Stimulated activated CD8-positive, alpha-beta memory T cell treated with anti-CD3 and anti-CD28 coated beads, Interleukin-2, amount 100 ng/mL, for 1 hour (primary cell): ENCODE data around the gene CDK1.
"Not testable (repeated sequence)": the region's sequence is repeated elsewhere in the genome, so short reads cannot be mapped to it uniquely, and the experiment has no call there.

Source experiments
- DNase-seq, 2 donors: peaks; one replicate each; pipeline ENCODE4 v3.0.0-alpha.2; 2020; ENCODE audit warnings: low read depth in 2 of 2

The CDK1 gene

DNA sequence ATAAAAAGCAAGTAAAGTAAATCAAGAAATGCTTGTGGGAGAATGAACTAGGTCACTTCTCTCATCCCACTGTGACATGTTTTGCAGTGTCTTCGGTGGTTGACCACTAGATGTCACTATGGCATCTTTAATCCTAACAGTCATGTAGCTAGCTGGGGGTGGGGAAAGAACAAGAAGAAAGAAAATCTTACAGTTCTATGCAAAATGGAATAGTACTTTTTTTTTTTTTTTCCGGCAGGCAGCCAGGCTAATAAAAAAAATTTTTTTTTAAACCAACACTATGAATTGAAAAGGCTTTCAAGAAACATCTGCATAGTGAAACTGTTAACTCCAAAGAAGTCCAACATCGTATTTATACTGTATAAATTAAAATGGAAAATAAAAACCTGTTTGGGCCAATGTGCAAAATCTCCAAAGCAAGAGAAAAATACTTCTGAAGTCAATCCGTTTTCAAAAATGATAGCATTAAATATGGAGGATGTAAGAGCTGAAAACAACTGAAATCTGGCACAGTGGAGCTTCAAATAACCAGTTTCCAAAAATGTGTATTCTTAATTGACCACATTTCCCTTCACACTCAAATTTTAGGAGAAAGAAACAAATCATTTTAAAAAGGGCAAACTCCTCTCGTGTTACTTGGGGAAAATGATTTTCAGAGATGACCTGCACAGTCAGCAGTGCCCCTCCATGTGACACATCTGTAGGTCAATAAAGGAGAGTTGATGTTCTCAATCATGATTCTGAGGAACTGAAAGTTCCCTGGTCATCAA is 38.5 kb downstream of the CDK1 start:
- no peak for DNase-seq

DNA sequence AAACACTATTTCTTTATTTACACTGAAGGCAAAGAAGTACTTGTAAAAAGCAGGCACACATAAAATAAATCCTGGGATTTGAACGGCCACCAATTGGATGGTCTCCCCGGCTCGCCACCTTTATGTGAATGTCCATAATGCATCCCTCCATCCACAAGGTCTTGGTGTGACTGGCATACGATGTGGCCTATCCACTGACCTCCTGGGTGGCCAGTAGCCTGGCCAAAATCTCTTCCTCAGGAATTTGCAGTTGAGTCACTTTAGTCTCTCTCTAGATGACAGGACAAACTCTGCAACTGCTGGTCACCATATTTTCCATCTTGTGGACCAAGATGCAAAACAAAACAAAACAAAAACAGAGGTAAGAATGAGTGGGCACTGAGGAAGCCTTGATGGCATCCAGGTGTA is 39.1 kb downstream of the CDK1 start:
- DNase-seq, result no peak

DNA sequence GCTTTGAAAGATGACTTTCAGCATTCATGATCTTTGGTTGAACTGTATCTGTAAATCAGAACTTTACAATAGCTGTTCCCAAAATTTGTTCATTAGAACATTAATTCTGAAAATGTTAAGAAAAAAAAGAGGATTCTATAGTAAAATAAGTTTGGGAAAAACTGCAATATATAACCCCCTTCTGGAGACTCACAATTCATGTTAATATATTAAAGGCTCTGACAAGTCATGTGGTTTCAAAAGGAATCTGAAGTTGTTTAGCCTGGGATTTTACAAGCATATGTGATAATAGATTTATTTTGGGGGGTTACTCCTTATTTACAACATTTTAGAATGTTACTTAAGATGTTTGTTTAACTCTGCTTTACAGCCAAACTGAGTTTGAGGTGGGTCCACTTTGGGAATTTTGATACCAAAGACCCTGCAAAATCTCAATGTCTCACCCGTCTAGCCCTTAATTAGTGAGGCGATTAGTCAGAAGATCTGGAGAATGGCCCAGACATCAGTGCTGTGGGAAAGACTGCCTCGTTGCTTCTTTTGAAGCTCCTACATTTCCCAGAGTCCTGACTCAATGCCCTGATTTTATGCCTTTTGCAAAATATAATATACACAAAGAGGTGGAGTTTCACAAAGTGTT is 40.0 kb downstream of the CDK1 start:
- no peak for DNase-seq

DNA sequence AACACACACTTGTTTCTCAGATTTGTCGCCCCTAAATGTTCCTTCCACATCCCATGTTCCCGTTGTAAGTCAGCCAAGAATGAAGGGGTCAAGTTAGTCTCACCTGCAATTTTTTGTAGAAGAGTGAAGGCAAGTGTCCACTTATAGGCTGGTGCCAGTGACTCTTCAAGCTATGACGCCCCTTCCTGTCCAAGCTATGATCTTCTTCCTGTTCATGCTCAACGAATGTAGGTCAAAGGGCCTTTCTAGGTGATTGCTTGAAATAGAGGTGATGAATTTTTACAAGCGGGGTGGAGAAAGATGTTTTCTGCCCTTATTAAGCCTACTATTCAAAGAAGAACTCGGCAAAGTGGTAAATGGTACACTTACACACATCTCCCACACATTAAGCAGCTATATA is 41.0 kb downstream of the CDK1 start:
- DNase-seq, result no peak

DNA sequence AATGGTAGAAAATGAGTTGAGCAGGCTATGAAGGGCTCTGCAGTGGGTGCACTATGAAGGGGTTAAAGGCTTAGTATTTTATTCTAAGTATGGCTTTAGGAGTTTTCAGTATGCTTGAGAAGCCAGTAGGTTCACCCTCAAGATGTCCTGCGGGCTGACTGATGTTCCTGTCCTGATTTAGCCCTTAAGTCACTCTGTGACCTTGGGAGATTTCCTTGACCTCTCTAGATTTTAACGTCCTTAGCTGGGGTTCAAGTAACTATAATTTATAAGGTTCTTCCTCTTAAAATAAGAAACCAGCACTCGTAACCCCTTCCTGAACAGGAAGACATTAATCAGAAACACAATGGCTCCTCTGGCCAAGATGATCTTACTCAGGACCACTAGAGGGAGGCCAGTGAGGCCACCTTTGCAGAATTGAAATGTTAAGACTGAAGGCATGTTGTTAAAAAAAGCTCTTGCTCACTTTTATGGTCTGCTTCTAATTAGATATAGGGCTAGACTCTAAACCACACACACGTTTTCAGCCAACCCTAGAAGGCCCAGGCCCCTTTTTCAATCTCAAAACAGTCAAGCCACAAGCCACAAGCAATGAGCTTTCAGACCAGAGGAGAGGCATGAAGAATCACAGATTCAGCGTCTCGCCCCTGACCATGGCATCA is 41.9 kb downstream of the CDK1 start:
- DNase-seq, result no peak

DNA sequence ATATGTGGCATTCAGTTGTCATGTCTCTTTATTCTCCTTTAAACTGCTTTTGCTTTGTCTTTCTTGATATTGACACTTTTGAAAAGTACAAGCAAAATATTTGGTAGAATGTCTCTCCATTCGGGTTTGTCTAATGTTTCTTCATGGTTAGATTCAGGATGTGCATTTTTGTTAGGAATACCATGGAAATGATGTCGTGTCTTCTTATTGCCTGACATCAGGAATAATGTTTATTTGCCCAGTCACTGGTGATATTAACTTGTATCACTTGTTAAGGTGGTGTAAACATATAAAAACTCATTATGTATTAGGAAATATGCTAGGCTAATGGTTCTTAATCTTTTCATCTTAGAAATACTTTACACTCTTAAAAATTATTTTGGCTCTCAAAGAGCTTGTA is 43.4 kb downstream of the CDK1 start:
- DNase-seq, result no peak

DNA sequence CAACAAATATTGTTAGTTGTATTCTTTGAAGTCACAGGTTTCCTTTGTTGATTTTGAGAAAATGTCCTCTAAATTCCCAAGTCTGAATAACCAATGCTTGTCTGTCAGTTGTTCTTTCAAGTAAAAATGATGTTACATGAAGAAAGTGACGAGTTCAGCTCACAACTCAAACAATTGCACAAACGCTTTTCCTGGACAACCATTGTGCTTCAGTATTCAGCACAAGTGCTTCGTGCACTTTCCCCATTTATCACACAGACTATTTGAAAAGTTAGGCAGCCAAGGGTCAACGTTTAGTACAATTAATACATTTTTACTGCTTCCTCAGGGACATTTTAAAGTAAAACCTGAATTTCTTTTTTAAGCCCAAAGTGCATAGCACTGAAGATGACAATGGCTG is 44.5 kb downstream of the CDK1 start:
- no peak for DNase-seq

DNA sequence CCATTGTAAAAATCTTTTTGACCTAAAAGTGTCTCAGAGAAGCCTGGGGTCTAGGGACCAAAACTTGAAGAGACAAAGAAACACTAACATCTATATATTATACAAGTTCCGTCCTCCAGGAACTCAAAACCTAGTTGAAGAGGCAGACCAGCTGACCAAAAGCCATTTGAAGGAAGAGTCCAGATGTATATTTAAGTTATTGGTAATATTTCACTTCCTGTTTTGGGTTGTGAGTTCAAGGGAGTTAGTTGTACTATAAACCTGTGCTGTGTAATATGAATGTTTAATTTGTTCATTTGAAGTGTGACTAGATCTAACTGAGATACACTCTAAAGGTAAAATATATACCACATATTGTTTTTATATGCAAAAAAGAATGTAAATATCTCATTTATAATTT is 45.0 kb downstream of the CDK1 start:
- no peak for DNase-seq

DNA sequence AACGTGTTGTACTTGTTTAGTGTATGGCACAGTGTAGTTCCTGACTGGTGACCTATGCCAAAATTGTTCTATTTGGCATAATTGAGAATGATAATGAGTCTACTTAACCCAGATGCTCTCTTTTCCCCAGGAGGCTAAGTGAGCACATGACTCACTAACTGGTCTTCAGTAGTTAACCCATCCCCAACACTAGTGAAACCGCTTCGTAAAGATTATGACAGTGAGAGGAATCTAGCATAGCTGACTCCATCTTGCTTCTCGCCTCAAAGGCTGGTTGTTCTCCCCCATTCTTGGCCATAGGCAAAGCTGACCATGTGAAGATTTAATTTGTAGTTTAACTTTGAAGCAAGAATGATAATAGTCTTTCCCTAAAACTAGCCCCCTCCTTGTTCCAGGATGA is 47.2 kb downstream of the CDK1 start:
- no peak for DNase-seq

DNA sequence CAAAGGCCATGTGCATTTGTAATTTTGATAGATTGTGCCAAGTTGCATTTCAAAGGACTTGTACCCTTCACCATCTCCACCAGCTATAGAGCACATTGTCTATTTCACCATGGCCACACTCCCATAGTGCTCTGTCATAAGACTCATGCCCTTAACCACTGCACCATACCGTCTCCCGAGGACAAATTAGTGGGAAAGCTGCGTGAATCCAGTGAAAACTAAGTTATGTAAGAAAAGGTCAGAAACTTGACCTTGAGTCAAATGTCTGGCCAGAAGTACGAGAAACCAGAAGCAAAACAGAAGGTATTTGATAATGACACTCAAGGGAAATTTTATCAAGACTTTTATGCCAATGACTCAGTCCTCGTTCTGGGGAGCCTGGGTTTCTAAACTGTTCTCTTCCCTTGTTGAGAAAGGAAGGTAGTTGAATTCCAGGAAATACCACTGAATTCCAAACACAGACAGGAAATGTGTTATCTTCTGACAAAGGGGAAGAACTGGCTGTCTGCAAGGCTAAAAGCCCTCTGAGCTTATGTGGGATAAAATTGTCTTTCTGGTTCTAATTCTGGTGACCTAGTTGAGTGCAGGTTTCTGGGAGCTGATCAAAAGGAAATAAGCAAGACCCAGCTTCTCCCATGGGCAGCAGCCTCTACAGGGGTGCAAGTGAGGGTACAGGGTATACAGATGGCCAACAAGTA is 49.7 kb downstream of the CDK1 start:
- DNase-seq, result no peak

DNA sequence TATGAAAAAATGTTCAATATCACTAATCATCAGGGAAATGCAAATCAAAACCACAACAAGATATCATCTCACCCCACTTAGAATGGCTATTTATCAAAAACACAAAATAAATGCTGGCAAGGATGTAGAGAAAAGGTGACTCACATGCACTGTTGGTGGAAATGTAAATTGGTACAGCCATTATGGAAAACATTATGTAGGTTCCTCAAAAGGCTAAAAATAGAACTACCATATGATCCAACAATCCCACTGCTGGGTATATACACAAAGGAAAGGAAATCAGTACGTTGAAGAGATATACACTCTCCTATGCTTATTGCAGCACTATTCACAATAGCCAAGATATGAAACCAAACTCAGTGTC is 50.2 kb downstream of the CDK1 start:
- no peak for DNase-seq

DNA sequence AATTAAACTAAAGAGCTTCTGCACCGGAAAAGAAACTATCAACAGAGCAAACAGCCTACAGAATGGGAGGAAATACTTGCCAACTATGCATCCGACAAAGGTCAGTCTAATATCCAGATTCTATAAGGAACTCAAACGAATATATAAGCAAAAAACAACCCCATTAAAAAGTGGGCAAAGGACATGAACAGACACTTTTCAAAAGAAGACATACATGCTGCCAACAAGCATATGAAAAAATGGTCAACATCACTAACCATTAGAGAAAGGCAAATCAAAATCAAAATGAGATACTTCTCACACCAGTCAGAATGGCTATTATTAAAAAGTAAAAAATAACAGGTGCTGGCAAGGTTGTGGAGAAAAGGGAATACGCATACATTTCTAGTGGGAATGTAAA is 53.9 kb downstream of the CDK1 start:
- not testable (repeated sequence) for DNase-seq

DNA sequence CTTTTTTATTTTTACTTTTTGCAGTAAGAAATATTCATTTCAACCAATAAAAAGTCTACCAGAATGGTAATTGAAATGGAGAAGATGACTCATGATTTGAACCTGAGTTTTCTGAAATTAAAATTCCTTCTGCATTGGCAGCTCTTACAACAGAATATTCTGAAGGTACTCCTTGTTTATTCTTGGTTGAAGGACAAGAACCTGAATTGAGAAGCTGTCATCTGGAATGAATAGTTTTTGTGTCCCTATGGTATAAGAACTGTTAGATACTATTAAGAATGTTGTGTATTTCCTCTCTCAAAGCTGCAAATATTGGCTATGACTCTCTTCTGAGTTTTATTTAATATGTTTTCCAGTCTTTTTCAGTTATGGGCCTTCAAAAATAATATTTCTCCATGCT is 56.1 kb downstream of the CDK1 start:
- no peak for DNase-seq

DNA sequence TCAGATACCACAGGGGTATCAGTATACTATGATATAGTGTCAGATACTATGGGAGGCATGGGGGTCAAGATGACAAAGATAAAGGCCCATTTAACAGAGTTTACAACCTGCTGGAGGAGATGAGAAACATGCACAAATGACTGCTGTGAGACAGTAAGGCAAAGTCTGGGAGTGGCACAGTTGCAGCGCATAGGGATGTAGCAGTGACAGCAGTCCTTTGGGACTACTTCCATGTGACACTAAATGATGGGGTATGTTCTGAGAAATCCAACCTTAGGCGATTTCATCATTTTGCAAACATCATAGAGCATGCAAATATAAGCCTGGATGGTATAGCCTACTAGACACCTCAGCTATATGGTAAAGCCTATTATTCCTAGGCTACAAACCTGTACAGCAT is 56.8 kb downstream of the CDK1 start:
- no peak for DNase-seq

DNA sequence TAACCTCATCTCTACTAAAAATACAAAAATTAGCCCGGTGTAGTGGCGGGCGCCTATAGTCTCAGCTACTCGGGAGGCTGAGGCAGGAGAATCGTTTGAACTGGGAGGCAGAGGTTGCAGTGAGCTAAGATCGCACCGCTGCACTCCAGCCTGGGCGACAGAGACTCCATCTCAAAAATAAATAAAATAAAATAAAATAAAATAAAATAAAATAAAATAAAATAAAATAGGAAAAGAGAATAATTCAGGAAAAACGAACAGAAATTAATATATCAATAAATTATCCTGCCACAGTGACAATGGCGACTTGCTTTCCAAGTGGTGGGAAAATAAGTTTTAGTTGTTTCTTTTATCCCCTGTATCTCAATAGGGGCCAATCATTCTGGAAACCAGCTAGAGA is 62.9 kb downstream of the CDK1 start:
- not testable (repeated sequence) for DNase-seq

DNA sequence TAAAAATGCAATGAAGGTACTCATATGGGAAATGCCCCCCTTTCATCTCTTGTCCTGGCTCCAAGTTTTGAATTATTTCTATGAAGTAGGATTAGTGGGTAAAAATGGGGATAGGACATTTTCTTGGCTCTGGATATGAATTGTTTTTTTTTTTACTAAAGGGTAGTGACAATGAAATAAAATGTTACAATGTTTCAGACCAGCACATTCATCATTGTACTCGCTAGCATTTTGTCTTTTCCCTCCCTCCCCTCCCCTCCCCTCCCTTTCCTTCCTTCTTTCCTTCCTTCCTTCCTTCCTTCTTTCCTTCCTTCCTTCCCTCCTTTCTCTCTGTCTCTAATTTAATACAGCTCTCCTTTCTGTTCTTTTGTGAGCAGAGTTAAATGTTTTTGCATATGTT is 64.4 kb downstream of the CDK1 start:
- DNase-seq, result no peak
